OCI-LY7 (cell line): ENCODE data around the gene FRMD1. TPM values are rescaled to one million over a fixed set of nuclear protein-coding genes. Genes with fewer than 3 reads are reported as not detected.

Experiments used
- BruUV-seq: library from RNA; stranded (reverse); fragments of 400-500 nt; replicated peaks from 2 replicates; lab custom pipeline; 2021; lab: Mats Ljungman, UMichigan
- CTCF ChIA-PET: fragments of 300-600 bp; sonication (Branson Sonifier 250); formaldehyde crosslinking; loops from one replicate; lab custom pipeline; 2022; ENCODE audit warnings: antibody characterized with exemption; ENCODE audit not compliant: unreplicated experiment; lab: Charles Lee
- POLR2A ChIA-PET: fragments of 300-600 bp; sonication (Branson Sonifier 250); formaldehyde crosslinking; loops from one replicate; lab custom pipeline; 2022; ENCODE audit warnings: antibody characterized with exemption; lab: Charles Lee
- DNase-seq: peaks from one replicate; pipeline ENCODE4 v3.0.0-alpha.2; 2015; ENCODE audit warnings: low spot score
- H2AFZ ChIP-seq: fragments of 200-600 bp; sonication (generic), shearing (Covaris generic); 2 replicates; pipeline ENCODE4 v1.6.1; 2014; ENCODE audit warnings: mild to moderate bottlenecking, antibody characterized with exemption, low read length, moderate library complexity
- H3K27ac ChIP-seq: fragments of 200-600 bp; sonication (generic); 2 replicates; pipeline ENCODE4 v1.5.1; 2014; ENCODE audit warnings: mixed run types, low read depth, mild to moderate bottlenecking, moderate library complexity, low read length, inconsistent platforms; ENCODE audit not compliant: poor library complexity, severe bottlenecking
- H3K36me3 ChIP-seq: fragments of 200-600 bp; sonication (generic); 2 replicates; pipeline ENCODE4 v1.6.1; 2014; ENCODE audit warnings: mild to moderate bottlenecking, antibody characterized with exemption, low read length, moderate library complexity, mixed read lengths; ENCODE audit not compliant: insufficient read depth
- H3K4me1 ChIP-seq: fragments of 200-600 bp; sonication (generic); 2 replicates; pipeline ENCODE4 v1.5.1; 2014; ENCODE audit warnings: mild to moderate bottlenecking, low read length; ENCODE audit not compliant: insufficient read depth, poor library complexity, severe bottlenecking
- H3K4me2 ChIP-seq: fragments of 200-600 bp; sonication (generic); 2 replicates; pipeline ENCODE4 v1.6.1; 2014; ENCODE audit warnings: mild to moderate bottlenecking, low read length
- H3K4me3 ChIP-seq: fragments of 200-600 bp; sonication (generic); 2 replicates; pipeline ENCODE4 v1.5.1; 2014; ENCODE audit warnings: mild to moderate bottlenecking, low read depth, low read length; ENCODE audit not compliant: poor library complexity, severe bottlenecking
- H3K79me2 ChIP-seq: fragments of 200-600 bp; sonication (generic); 2 replicates; pipeline ENCODE4 v1.6.1; 2016; ENCODE audit warnings: low read depth, mild to moderate bottlenecking, low read length, moderate library complexity, mixed read lengths; ENCODE audit not compliant: insufficient read depth
- H3K9me2 ChIP-seq: fragments of 200-600 bp; sonication (generic); 2 replicates; pipeline ENCODE4 v1.6.1; 2016; ENCODE audit warnings: mild to moderate bottlenecking, low read length, mixed read lengths; ENCODE audit not compliant: insufficient read depth
- H3K9me3 ChIP-seq: fragments of 200-600 bp; sonication (generic); 2 replicates; pipeline ENCODE4 v1.6.1; 2014; ENCODE audit warnings: mild to moderate bottlenecking, mixed run types, low read length, mixed read lengths
- H4K20me1 ChIP-seq: fragments of 200-600 bp; sonication (generic); 2 replicates; pipeline ENCODE4 v1.6.1; 2014; ENCODE audit warnings: mild to moderate bottlenecking, antibody characterized with exemption, low read length, moderate library complexity, mixed read lengths; ENCODE audit not compliant: insufficient read depth
- EZH2phosphoT487 ChIP-seq: fragments of 200-600 bp; sonication (generic); IDR thresholded peaks from 2 replicates; pipeline ENCODE4 v1.6.1; 2018; ENCODE audit warnings: low read depth, borderline replicate concordance, mild to moderate bottlenecking, mixed run types, antibody characterized with exemption, low read length, moderate library complexity, mixed read lengths
- intact Hi-C: fragments of 100-400 bp; cut with micrococcal nuclease; formaldehyde crosslinking; loops from one replicate; pipeline ENCODE4 v1.10.0; 2022; ENCODE audit not compliant: unreplicated experiment
- total RNA-seq, 2 experiments: library from RNA; depleted of rRNA in 1 of 2; stranded (reverse); fragments of >200 nt in 1 of 2; shearing (Covaris generic) in 1 of 2; gene quantifications; 2 replicates each; pipeline ENCODE4 v1.2.3, GENCODE V29; 2014 to 2022
- TF ChIP-seq, protein P1 (sequence below): fragments of 200-600 bp; sonication (generic); conservative IDR thresholded peaks from 2 replicates; pipeline ENCODE4 v1.5.1; 2014; ENCODE audit warnings: mild to moderate bottlenecking, antibody characterized with exemption, low read length, moderate library complexity, mixed read lengths

Gene FRMD1
- total RNA-seq, 2 experiments from 2014 or later: not detected

DNA sequence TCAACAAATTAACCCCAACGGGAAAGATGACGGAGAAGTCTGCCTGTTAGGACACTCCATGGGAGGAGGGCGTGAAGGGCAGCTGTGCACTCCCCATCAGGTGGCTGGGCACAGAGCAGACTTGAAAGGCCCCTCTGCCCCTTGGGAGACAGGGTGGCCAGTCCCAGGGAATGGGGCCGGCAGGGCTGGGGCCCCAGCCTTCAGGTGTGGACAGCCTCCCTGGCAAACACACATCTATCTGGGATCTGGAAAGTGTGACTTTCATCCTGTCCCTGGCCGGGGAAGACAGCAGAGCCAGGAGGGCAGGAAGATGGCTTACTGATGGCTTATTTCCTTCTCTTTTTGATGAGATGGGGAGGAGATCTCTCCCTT lies 4.5 kb upstream of the FRMD1 start:
- Histone ChIP-seq H3K4me2 (no peak overlapping the region), H3K36me3 (no peaks in the 10 kb centered on the region), H3K79me2 (no peaks in the 10 kb centered on the region), H4K20me1 (no peaks in the 10 kb centered on the region), H2AFZ (no peak overlapping the region), H3K4me3 (no peak overlapping the region), H3K9me2 (no peaks in the 10 kb centered on the region), H3K27ac (no peak overlapping the region), H3K9me3 (no peaks in the 10 kb centered on the region), H3K4me1 (no peaks in the 10 kb centered on the region)
- POLR2A ChIA-PET: no interaction called here
- DNase-seq: no peak
- BruUV-seq: no TSS peak
- CTCF ChIA-PET: no interaction called here
- TF ChIP-seq, protein P1, sequence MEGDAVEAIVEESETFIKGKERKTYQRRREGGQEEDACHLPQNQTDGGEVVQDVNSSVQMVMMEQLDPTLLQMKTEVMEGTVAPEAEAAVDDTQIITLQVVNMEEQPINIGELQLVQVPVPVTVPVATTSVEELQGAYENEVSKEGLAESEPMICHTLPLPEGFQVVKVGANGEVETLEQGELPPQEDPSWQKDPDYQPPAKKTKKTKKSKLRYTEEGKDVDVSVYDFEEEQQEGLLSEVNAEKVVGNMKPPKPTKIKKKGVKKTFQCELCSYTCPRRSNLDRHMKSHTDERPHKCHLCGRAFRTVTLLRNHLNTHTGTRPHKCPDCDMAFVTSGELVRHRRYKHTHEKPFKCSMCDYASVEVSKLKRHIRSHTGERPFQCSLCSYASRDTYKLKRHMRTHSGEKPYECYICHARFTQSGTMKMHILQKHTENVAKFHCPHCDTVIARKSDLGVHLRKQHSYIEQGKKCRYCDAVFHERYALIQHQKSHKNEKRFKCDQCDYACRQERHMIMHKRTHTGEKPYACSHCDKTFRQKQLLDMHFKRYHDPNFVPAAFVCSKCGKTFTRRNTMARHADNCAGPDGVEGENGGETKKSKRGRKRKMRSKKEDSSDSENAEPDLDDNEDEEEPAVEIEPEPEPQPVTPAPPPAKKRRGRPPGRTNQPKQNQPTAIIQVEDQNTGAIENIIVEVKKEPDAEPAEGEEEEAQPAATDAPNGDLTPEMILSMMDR: no peak
- TF ChIP-seq EZH2phosphoT487: no peak
- intact Hi-C loops: no loop called here

DNA sequence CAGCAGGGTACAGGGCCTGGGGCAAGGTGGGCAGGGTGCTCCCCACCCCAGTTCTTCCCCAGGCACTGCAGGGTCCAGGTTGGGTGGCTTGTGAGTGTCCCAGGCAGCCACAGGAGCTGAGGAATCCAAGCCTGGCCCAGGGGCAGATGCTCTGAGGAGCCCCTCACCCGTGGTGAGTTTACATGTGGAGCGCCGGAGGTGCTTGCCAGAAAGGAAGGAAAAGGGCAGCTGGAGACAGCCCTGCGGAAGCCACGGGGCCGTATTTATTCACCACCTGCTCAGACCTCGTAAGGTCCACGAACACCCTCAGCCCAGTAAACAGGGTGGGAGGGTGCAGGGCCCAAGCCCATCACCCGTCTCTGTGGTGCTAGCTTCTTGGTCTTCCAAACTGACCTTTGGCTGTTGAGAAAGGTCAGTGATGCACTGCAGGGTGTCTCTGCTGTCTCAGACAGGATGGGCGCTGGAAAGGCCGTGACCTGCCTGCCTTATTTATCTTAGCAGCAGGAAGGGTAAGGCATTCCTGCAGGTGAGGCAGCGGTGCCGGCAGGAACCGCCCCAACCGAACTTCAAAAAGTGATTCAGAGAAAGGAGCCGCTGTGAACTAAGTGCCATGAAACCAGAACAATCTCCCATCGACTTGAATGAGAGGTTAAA lies 4.0 kb upstream of the FRMD1 start:
- no peak overlapping the region for H2AFZ ChIP-seq
- H3K9me3 ChIP-seq: no peaks in the 10 kb centered on the region
- H3K36me3 ChIP-seq: no peaks in the 10 kb centered on the region
- H3K4me2 ChIP-seq: no peak overlapping the region
- H3K79me2 ChIP-seq: no peaks in the 10 kb centered on the region
- POLR2A ChIA-PET: no interaction called here
- no peaks in the 10 kb centered on the region for H3K9me2 ChIP-seq
- H3K4me3 ChIP-seq: no peak overlapping the region
- CTCF ChIA-PET: no interaction called here
- TF ChIP-seq, protein P1: no peak
- no peak for TF ChIP-seq EZH2phosphoT487
- no peaks in the 10 kb centered on the region for H3K4me1 ChIP-seq
- no TSS peak for BruUV-seq
- no peak overlapping the region for H3K27ac ChIP-seq
- H4K20me1 ChIP-seq: no peaks in the 10 kb centered on the region
- intact Hi-C loops: no loop called here
- no peak for DNase-seq

DNA sequence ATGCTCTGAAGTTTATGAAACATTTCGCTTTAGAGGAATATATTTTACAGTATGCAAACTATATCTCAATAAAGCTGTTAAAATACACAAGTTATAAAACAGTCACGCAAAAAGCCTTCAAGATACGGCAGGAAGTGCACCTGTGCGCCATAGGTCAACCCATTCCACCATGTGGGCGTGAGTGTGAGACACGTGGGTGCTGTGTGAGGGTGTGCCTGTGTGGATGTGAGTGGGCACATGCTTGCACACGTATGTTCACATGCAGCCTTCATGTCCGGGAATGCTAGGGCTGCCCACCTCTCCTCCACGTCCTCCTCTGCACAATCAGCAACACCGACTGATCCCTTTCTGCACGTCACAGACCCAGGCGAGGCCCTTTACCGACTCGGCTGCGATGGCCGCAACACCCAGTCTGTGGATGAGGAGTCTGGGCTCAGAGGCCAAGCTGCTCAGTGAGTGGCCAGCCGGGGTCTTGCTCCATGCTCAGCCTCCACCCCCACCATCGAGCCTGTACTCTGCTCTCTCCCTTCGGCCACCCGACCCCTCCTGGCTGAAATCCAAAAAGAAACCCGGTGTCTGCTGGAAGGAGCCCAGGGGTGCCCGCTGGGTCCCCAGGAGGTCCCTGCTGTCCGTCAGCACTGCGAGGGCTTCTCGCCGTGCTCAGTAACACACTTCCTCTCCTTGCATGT lies 3.0 kb upstream of the FRMD1 start:
- Histone ChIP-seq H3K79me2 (no peaks in the 10 kb centered on the region), H2AFZ (no peak overlapping the region), H3K4me2 (no peak overlapping the region), H4K20me1 (no peaks in the 10 kb centered on the region), H3K4me3 (no peak overlapping the region), H3K36me3 (no peaks in the 10 kb centered on the region), H3K9me2 (no peaks in the 10 kb centered on the region), H3K9me3 (no peaks in the 10 kb centered on the region), H3K4me1 (no peaks in the 10 kb centered on the region), H3K27ac (no peak overlapping the region)
- no TSS peak for BruUV-seq
- CTCF ChIA-PET: no interaction called here
- POLR2A ChIA-PET: no interaction called here
- DNase-seq: no peak
- TF ChIP-seq, protein P1: no peak
- TF ChIP-seq EZH2phosphoT487: no peak
- intact Hi-C loops: no loop called here
